ENCODE results near the gene SPOCK3.

GRCh38 chr4:167171928-167172327, 62.4 kb downstream of the SPOCK3 start:
- TF ChIP-seq CTCF (conservative IDR thresholded peaks at IDR 0.05 in 1 of 2, IDR thresholded peaks at IDR 0.05 in 1 of 2; ENCODE audit: extremely low read depth in 1 of 2, insufficient read depth in 1 of 2, low read depth in 1 of 2, low read length in 2 of 2) = no peak
- no peak for TF ChIP-seq EZH2 (IDR thresholded peaks at IDR 0.05; ENCODE audit: borderline replicate concordance, low read length)

All from mammary epithelial cell (primary cell).